Breast epithelium (tissue), 4 donors: Measurements from ENCODE around the gene SLC46A3. TPM values are rescaled to one million over a fixed set of nuclear protein-coding genes. Genes with fewer than 3 reads are reported as not detected.

ENCODE experiments used
- DNase-seq, 2 donors: peaks; one replicate each; pipeline ENCODE4 v3.0.0-alpha.2; 2019; ENCODE audit warnings: low spot score in 2 of 2
- H3K27ac ChIP-seq, 2 donors: fragments of 200-600 bp; sonication (generic) in 1 of 2; one replicate each; pipeline ENCODE4 v1.5.1; 2016 to 2019; ENCODE audit warnings: mild to moderate bottlenecking in 1 of 2
- H3K27me3 ChIP-seq, 2 donors: fragments of 200-600 bp; sonication (generic) in 1 of 2; one replicate each; pipeline versions ENCODE4 v1.5.1 to v1.6.0; 2017 to 2019; ENCODE audit warnings: control low read depth in 1 of 2, mild to moderate bottlenecking in 1 of 2
- H3K36me3 ChIP-seq: fragments of 200-600 bp; one replicate; pipeline ENCODE4 v1.5.1; 2019
- H3K4me1 ChIP-seq, 2 donors: fragments of 200-600 bp; sonication (generic); one replicate each; pipeline ENCODE4 v1.5.1; 2016 to 2019; ENCODE audit warnings: control low read depth in 1 of 2
- H3K4me3 ChIP-seq, 3 donors: fragments of 200-600 bp; sonication (generic); 1 replicate in 2 of 3; 2 replicates in 1 of 3; pipeline ENCODE4 v1.5.1; 2016 to 2019; ENCODE audit warnings: mild to moderate bottlenecking in 3 of 3, moderate library complexity in 2 of 3
- H3K9me3 ChIP-seq, 2 donors: fragments of 200-600 bp; sonication (generic) in 1 of 2; one replicate each; pipeline ENCODE4 v1.5.1; 2016 to 2019; ENCODE audit warnings: control low read depth in 1 of 2
- CTCF ChIP-seq, 3 donors: fragments of 450-650 bp; IDR thresholded peaks; one replicate each; pipeline ENCODE4 v1.5.1; 2016 to 2017; ENCODE audit warnings: antibody characterized with exemption in 3 of 3, mild to moderate bottlenecking in 3 of 3, moderate library complexity in 3 of 3
- POLR2A ChIP-seq: fragments of 450-650 bp; IDR thresholded peaks from one replicate; pipeline ENCODE4 v1.6.1; 2016; ENCODE audit warnings: antibody characterized with exemption, mild to moderate bottlenecking, moderate library complexity
- POLR2AphosphoS5 ChIP-seq, 3 donors: sonication (generic); formaldehyde crosslinking; IDR thresholded peaks; one replicate each; pipeline ENCODE4 v1.6.1; 2017; ENCODE audit warnings: antibody characterized with exemption in 3 of 3
- intact Hi-C: fragments of 100-400 bp; cut with DNase I; formaldehyde crosslinking; loops from one replicate; pipeline ENCODE4 v1.15.1; 2023; ENCODE audit warnings: low total_unique reads
- total RNA-seq, 3 donors: library from RNA; depleted of rRNA; stranded (reverse); fragments of >200 nt; gene quantifications; one replicate each; pipeline ENCODE4 v1.1.0, GENCODE V29; 2016

The SLC46A3 gene
- total RNA-seq, 3 donors from 2014 or later: 17.1 to 29.7 (median 25.6) TPM

- DNase-seq: no peak
- H3K9me3 ChIP-seq: no peaks in the 10 kb centered on the region
- no peaks in the 10 kb centered on the region for H3K36me3 ChIP-seq
- TF ChIP-seq CTCF (IDR thresholded peaks at IDR 0.05) (no peak), POLR2AphosphoS5 (IDR thresholded peaks at IDR 0.05) (no peak), POLR2A (no peak)
- H3K27me3 ChIP-seq: no peaks in the 10 kb centered on the region
- no peaks in the 10 kb centered on the region for H3K4me1 ChIP-seq
- intact Hi-C loops: no loop called here
- no peak overlapping the region for H3K27ac ChIP-seq
- no peak overlapping the region for H3K4me3 ChIP-seq
Measured at GRCh38 chr13:28734906-28735305, 16.1 kb upstream of the SLC46A3 start.

GRCh38 chr13:28730762-28731161 is 12.0 kb upstream of the SLC46A3 start:
- Histone ChIP-seq H3K4me3 (no peak overlapping the region), H3K9me3 (no peaks in the 10 kb centered on the region), H3K4me1 (no peaks in the 10 kb centered on the region), H3K27me3 (no peaks in the 10 kb centered on the region), H3K36me3 (no peaks in the 10 kb centered on the region), H3K27ac (no peak overlapping the region)
- intact Hi-C loops: no loop called here
- DNase-seq: no peak
- TF ChIP-seq POLR2AphosphoS5 (IDR thresholded peaks at IDR 0.05): no peak
- no peak for TF ChIP-seq CTCF (IDR thresholded peaks at IDR 0.05)
- no peak for TF ChIP-seq POLR2A

- Histone ChIP-seq H3K9me3 (no peaks in the 10 kb centered on the region), H3K4me3 (no peak overlapping the region)
- intact Hi-C loops: no loop called here
Measured at GRCh38 chr13:28729541-28729940, 10.8 kb upstream of the SLC46A3 start.

GRCh38 chr13:28728642-28729041 is 9.9 kb upstream of the SLC46A3 start:
- Histone ChIP-seq H3K27ac (no peak overlapping the region), H3K4me3 (no peak overlapping the region), H3K9me3 (no peaks in the 10 kb centered on the region), H3K36me3 (no peaks in the 10 kb centered on the region), H3K4me1 (no peaks in the 10 kb centered on the region), H3K27me3 (no peaks in the 10 kb centered on the region)
- intact Hi-C loops: no loop called here
- no peak for TF ChIP-seq POLR2AphosphoS5 (IDR thresholded peaks at IDR 0.05)
- no peak for TF ChIP-seq POLR2A
- TF ChIP-seq CTCF (IDR thresholded peaks at IDR 0.05): no peak
- DNase-seq: no peak

More at GRCh38 chr13:28729541-28729940, 10.8 kb upstream of the SLC46A3 start:
- Histone ChIP-seq H3K4me1 (no peaks in the 10 kb centered on the region), H3K36me3 (no peaks in the 10 kb centered on the region), H3K27ac (no peak overlapping the region), H3K27me3 (no peaks in the 10 kb centered on the region)
- no peak for TF ChIP-seq POLR2AphosphoS5 (IDR thresholded peaks at IDR 0.05)
- TF ChIP-seq POLR2A: no peak
- TF ChIP-seq CTCF (IDR thresholded peaks at IDR 0.05): no peak
- no peak for DNase-seq

- Histone ChIP-seq H3K4me1 (no peaks in the 10 kb centered on the region), H3K4me3 (no peak overlapping the region), H3K27me3 (no peaks in the 10 kb centered on the region), H3K9me3 (no peaks in the 10 kb centered on the region), H3K36me3 (no peaks in the 10 kb centered on the region), H3K27ac (no peak overlapping the region)
- DNase-seq: no peak
- intact Hi-C loops: no loop called here
- no peak for TF ChIP-seq POLR2A
- TF ChIP-seq CTCF (IDR thresholded peaks at IDR 0.05): no peak
- no peak for TF ChIP-seq POLR2AphosphoS5 (IDR thresholded peaks at IDR 0.05)
Measured at GRCh38 chr13:28725046-28725610, 6.4 kb upstream of the SLC46A3 start.
